PFSK-1 (cell line): ENCODE results near the gene GNPTG.

Source experiments
- FOXP2 ChIP-seq: optimal IDR thresholded peaks from 2 replicates; pipeline ENCODE3; 2011; ENCODE audit warnings: borderline replicate concordance, control low read depth, inconsistent platforms; ENCODE audit not compliant: insufficient read depth; ENCODE audit errors: extremely low read length, extremely low read depth
- POLR2AphosphoS5 ChIP-seq: IDR thresholded peaks from 2 replicates; pipeline ENCODE4 v1.6.1; 2012; ENCODE audit warnings: low read depth, mild to moderate bottlenecking, control low read depth, low read length, moderate library complexity
- SIN3A ChIP-seq: IDR thresholded peaks from 2 replicates; pipeline ENCODE4 v1.6.1; 2012; ENCODE audit warnings: mild to moderate bottlenecking, low read length, moderate library complexity, borderline replicate concordance; ENCODE audit not compliant: insufficient read depth
- TAF1 ChIP-seq: IDR thresholded peaks from 2 replicates; pipeline ENCODE4 v1.6.1; 2012; ENCODE audit warnings: low read length, control low read depth, borderline replicate concordance; ENCODE audit not compliant: insufficient read depth
- TF ChIP-seq, protein P1 (sequence below), 2 experiments: IDR thresholded peaks; 2 replicates each; pipeline versions ENCODE4 v1.6.1 to v1.8.0; 2011 to 2012; ENCODE audit warnings: low read depth in 2 of 2, low read length in 2 of 2, control low read depth in 1 of 2, inconsistent platforms in 1 of 2, mild to moderate bottlenecking in 1 of 2, moderate library complexity in 1 of 2; ENCODE audit not compliant: insufficient read depth in 1 of 2

The GNPTG gene

GRCh38 chr16:1308977-1309885 lies 42.5 kb upstream of the GNPTG start, which contains the start of gene UBE2I:
Gene UBE2I, plus strand, starts transcription at chr16:1309636. Its CDS starts 4,395 bp downstream, at chr16:1314031.
- TF ChIP-seq POLR2AphosphoS5: peak; percentile 71
- TF ChIP-seq, protein P1, sequence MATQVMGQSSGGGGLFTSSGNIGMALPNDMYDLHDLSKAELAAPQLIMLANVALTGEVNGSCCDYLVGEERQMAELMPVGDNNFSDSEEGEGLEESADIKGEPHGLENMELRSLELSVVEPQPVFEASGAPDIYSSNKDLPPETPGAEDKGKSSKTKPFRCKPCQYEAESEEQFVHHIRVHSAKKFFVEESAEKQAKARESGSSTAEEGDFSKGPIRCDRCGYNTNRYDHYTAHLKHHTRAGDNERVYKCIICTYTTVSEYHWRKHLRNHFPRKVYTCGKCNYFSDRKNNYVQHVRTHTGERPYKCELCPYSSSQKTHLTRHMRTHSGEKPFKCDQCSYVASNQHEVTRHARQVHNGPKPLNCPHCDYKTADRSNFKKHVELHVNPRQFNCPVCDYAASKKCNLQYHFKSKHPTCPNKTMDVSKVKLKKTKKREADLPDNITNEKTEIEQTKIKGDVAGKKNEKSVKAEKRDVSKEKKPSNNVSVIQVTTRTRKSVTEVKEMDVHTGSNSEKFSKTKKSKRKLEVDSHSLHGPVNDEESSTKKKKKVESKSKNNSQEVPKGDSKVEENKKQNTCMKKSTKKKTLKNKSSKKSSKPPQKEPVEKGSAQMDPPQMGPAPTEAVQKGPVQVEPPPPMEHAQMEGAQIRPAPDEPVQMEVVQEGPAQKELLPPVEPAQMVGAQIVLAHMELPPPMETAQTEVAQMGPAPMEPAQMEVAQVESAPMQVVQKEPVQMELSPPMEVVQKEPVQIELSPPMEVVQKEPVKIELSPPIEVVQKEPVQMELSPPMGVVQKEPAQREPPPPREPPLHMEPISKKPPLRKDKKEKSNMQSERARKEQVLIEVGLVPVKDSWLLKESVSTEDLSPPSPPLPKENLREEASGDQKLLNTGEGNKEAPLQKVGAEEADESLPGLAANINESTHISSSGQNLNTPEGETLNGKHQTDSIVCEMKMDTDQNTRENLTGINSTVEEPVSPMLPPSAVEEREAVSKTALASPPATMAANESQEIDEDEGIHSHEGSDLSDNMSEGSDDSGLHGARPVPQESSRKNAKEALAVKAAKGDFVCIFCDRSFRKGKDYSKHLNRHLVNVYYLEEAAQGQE (IDR thresholded peaks at IDR 0.05; ENCODE audit: insufficient read depth in 1 of 2, low read depth in 2 of 2, low read length in 2 of 2): no peak

GRCh38 chr16:1309888-1310831 lies 41.6 kb upstream of the GNPTG start:
- no peak for TF ChIP-seq POLR2AphosphoS5

- TF ChIP-seq SIN3A (no peak; the same call in 1 of the 2 replicates), POLR2AphosphoS5 (0 out of 2 replicates have a peak, but pooled peaks have one; percentile 38)
These were observed 40.9 kb upstream of the GNPTG start for GRCh38 chr16:1310832-1311200.

DNA sequence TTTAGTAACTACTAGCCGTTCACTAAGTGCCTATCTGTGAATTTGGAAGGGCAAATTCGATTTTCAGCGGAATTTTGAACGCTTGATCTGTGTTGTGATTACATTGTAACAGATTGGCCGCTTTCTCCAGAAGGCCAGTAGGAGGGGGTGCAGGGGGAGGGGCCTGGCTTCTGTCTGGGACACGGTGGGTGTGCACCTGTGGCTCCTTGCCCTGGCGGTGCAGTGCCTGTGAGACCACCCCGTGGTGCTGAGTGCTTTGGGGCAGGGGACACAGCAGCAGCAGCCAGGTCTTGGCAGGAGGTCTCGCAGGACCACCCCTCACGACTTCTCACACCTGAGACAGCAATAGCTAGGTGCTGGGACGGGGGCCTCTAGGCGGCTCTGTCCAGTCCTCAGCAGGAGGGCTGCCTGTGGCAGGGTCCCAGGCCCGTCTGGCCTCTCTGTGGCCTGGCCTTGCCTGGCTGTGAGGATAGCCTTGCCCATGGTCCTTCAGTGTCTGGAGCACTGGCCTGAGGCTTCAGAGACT lies 40.5 kb upstream of the GNPTG start:
- no peak for TF ChIP-seq POLR2AphosphoS5
- TF ChIP-seq TAF1: no peak
- no peak for TF ChIP-seq FOXP2
- TF ChIP-seq, protein P1 (IDR thresholded peaks at IDR 0.05; ENCODE audit: insufficient read depth in 1 of 2, low read depth in 2 of 2, low read length in 2 of 2): no peak
- TF ChIP-seq SIN3A: no peak

- no peak for TF ChIP-seq FOXP2
- TF ChIP-seq, protein P1 (IDR thresholded peaks at IDR 0.05; ENCODE audit: insufficient read depth in 1 of 2, low read depth in 2 of 2, low read length in 2 of 2): no peak
- TF ChIP-seq TAF1: no peak
- TF ChIP-seq SIN3A: no peak
- TF ChIP-seq POLR2AphosphoS5: no peak
These were observed 39.8 kb upstream of the GNPTG start for GRCh38 chr16:1311738-1312466.
